ENCODE data around the gene NTPCR. TPM values are rescaled to one million over a fixed set of nuclear protein-coding genes. Genes with fewer than 3 reads are reported as not detected.

NTPCR gene
- total and polyA plus RNA-seq, 2 donors (not counting 3 experiments of a cell fraction or from before 2014, with no cell fraction given): 13.2 to 35.3 TPM

DNA sequence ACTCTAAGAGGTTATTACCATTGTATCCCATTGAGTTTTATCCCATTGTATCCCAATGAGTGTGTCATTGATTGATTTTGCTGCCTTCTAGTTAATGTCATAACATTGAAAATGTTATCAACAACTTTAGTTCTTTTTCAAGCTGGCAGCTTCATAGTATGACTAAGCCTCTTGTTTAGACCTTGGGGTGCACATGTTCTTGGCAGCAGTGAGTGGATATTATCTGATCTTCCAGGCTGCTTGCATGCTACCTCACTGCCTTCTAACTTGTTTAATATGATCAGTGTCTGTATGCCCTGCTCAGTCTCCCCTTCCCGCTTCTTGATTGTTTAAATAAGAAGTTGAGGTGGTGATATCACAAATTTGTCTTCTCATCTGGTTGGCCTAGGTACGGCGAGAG, 24.6 kb downstream of the NTPCR start:
- POLR2A ChIA-PET: no interaction called here
- TF ChIP-seq FOS (IDR thresholded peaks at IDR 0.05; ENCODE audit: borderline replicate concordance, insufficient read depth, low read length) (peak; percentile 27), JUN (IDR thresholded peaks at IDR 0.05; ENCODE audit: borderline replicate concordance, insufficient read depth, insufficient read length, low read depth) (no peak), POLR2A (IDR thresholded peaks at IDR 0.05; ENCODE audit: low read depth, low read length) (no peak), POLR2AphosphoS5 (IDR thresholded peaks at IDR 0.05; ENCODE audit: insufficient read depth, low read depth, low read length) (no peak), GATA2 (IDR thresholded peaks at IDR 0.05; ENCODE audit: insufficient read depth, insufficient read length, low read depth, low read length) (peak; percentile 49), MYC (IDR thresholded peaks at IDR 0.05; ENCODE audit: low read depth, low read length) (no peak), EZH2 (IDR thresholded peaks at IDR 0.05; ENCODE audit: borderline replicate concordance, low read depth, low read length, severe bottlenecking) (no peak)
- TF ChIP-seq, protein P1, sequence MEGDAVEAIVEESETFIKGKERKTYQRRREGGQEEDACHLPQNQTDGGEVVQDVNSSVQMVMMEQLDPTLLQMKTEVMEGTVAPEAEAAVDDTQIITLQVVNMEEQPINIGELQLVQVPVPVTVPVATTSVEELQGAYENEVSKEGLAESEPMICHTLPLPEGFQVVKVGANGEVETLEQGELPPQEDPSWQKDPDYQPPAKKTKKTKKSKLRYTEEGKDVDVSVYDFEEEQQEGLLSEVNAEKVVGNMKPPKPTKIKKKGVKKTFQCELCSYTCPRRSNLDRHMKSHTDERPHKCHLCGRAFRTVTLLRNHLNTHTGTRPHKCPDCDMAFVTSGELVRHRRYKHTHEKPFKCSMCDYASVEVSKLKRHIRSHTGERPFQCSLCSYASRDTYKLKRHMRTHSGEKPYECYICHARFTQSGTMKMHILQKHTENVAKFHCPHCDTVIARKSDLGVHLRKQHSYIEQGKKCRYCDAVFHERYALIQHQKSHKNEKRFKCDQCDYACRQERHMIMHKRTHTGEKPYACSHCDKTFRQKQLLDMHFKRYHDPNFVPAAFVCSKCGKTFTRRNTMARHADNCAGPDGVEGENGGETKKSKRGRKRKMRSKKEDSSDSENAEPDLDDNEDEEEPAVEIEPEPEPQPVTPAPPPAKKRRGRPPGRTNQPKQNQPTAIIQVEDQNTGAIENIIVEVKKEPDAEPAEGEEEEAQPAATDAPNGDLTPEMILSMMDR (IDR thresholded peaks at IDR 0.05; ENCODE audit: extremely low read depth in 1 of 2, insufficient read depth in 1 of 2, low read depth in 1 of 2, low read length in 2 of 2): no peak
- TF ChIP-seq, protein P2, sequence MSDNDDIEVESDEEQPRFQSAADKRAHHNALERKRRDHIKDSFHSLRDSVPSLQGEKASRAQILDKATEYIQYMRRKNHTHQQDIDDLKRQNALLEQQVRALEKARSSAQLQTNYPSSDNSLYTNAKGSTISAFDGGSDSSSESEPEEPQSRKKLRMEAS (IDR thresholded peaks at IDR 0.05; ENCODE audit: insufficient read depth, insufficient read length): no peak
- H3K27ac ChIP-seq (ENCODE audit: insufficient read depth, low read depth, low read length): no peak overlapping the region
- BruUV-seq (replicated peaks): no TSS peak
- H3K27me3 ChIP-seq (ENCODE audit: control insufficient read depth in 2 of 2, insufficient read depth in 2 of 2, low read length in 2 of 2): no peaks in the 10 kb centered on the region
- H3K9me3 ChIP-seq (replicated peaks; ENCODE audit: control insufficient read depth, insufficient read depth, low read length): no peaks in the 10 kb centered on the region
- H3K9ac ChIP-seq (replicated peaks; ENCODE audit: extremely low read depth, insufficient read depth, low read length): no peak overlapping the region
- intact Hi-C loops (cut with micrococcal nuclease): loop anchor here (1.0 kb wide), 1 partner anchor 291 kb away; no protein-coding TSS in a partner anchor
- no peaks in the 10 kb centered on the region for H3K9me1 ChIP-seq (replicated peaks; ENCODE audit: control insufficient read depth, extremely low read depth, insufficient read depth, low read length)
- H3K4me2 ChIP-seq (ENCODE audit: insufficient read depth, low read length): no peak overlapping the region
- DNase-seq (ENCODE audit: low read depth, low spot score) (peak; percentile 65), FAIRE-seq (no peak)
- dilution Hi-C loops (cut with MboI; ENCODE audit: extremely low pct_ligation_motif_present, low sequenced_read_pairs): no loop called here
- H2AFZ ChIP-seq (ENCODE audit: low read depth, low read length): no peak overlapping the region
- no peaks in the 10 kb centered on the region for H4K20me1 ChIP-seq (replicated peaks; ENCODE audit: control insufficient read depth, extremely low read depth, insufficient read depth, low read length)
- peaks cover 3% of the 10 kb centered on the region in 2 experiments for H3K36me3 ChIP-seq (ENCODE audit: control insufficient read depth in 2 of 2, extremely low read depth in 1 of 2, insufficient read depth in 2 of 2, low read length in 2 of 2)
- CTCF ChIA-PET: interaction anchor here (0.7 kb wide), 1 partner anchor 12 kb away, joined by 3 read pairs; no protein-coding TSS in a partner anchor
- H3K4me3 ChIP-seq (replicated peaks in 1 of 3; ENCODE audit: insufficient read depth in 1 of 3, low read depth in 1 of 3, low read length in 3 of 3): no peak overlapping the region
- no peaks in the 10 kb centered on the region for H3K79me2 ChIP-seq (ENCODE audit: control insufficient read depth, insufficient read depth, low read length)
- peaks cover 2% of the 10 kb centered on the region for H3K4me1 ChIP-seq (ENCODE audit: control insufficient read depth, extremely low read depth, insufficient read depth, low read length)
